IMR-90 (cell line): ENCODE measurements around the gene TENT5C. TPM values are rescaled to one million over a fixed set of nuclear protein-coding genes. Genes with fewer than 3 reads are reported as not detected.

Experiments used
- ATAC-seq: fragments of 200-7000 bp; cut with Tn5 transposase; 2 replicates; pipeline ENCODE4 v1.9.1; 2020; ENCODE audit warnings: low read depth, mild to moderate bottlenecking, moderate library complexity
- BruUV-seq: library from RNA; stranded (reverse); fragments of 400-500 nt; replicated peaks from 2 replicates; lab custom pipeline; 2021; lab: Mats Ljungman, UMichigan
- CTCF ChIA-PET: fragments of 300-600 bp; formaldehyde crosslinking; extraction: SDS; loops from one replicate; lab custom pipeline; 2021; ENCODE audit warnings: antibody characterized with exemption; lab: Yijun Ruan, JAX
- POLR2A ChIA-PET: fragments of 300-600 bp; sonication (Branson Sonifier 250); formaldehyde crosslinking; loops from one replicate; lab custom pipeline; 2022; ENCODE audit warnings: antibody characterized with exemption; ENCODE audit not compliant: unreplicated experiment; lab: Charles Lee
- DNase-seq: peaks from one replicate; pipeline ENCODE4 v3.0.0; 2013
- H2AFZ ChIP-seq: replicated peaks from 2 replicates; pipeline ENCODE3; 2013; ENCODE audit warnings: low read length, mild to moderate bottlenecking; ENCODE audit not compliant: poor library complexity
- H2AK5ac ChIP-seq: 2 replicates; pipeline ENCODE4 v1.6.1; 2013; ENCODE audit warnings: low read depth, low read length, inconsistent platforms
- H2AK9ac ChIP-seq: replicated peaks from 2 replicates; pipeline ENCODE3; 2013; ENCODE audit warnings: mild to moderate bottlenecking, low read depth, low read length, moderate library complexity; ENCODE audit not compliant: poor library complexity
- H2BK120ac ChIP-seq: 2 replicates; pipeline ENCODE4 v1.6.1; 2013; ENCODE audit warnings: low read depth, low read length, inconsistent platforms
- H2BK15ac ChIP-seq: 3 replicates; pipeline ENCODE4 v1.6.1; 2013; ENCODE audit warnings: low read depth, low read length, inconsistent platforms
- H2BK20ac ChIP-seq: 2 replicates; pipeline ENCODE4 v1.6.1; 2013; ENCODE audit warnings: low read depth, mild to moderate bottlenecking, inconsistent platforms, low read length, moderate library complexity
- H2BK5ac ChIP-seq: 2 replicates; pipeline ENCODE4 v1.6.1; 2013; ENCODE audit warnings: mild to moderate bottlenecking, low read depth, low read length, inconsistent platforms; ENCODE audit not compliant: poor library complexity, severe bottlenecking
- H3K14ac ChIP-seq: replicated peaks from 2 replicates; pipeline ENCODE4 v1.6.1; 2013; ENCODE audit warnings: low read depth, low read length, inconsistent platforms
- H3K18ac ChIP-seq: 2 replicates; pipeline ENCODE4 v1.6.1; 2013; ENCODE audit warnings: low read depth, low read length, control low read depth
- H3K23ac ChIP-seq: 2 replicates; pipeline ENCODE4 v1.6.1; 2013; ENCODE audit warnings: low read depth, low read length, inconsistent platforms
- H3K27ac ChIP-seq: 2 replicates; pipeline ENCODE4 v1.5.1; 2013; ENCODE audit warnings: mild to moderate bottlenecking, control low read depth, low read length; ENCODE audit not compliant: insufficient read depth
- H3K27me3 ChIP-seq: 2 replicates; pipeline ENCODE4 v1.6.1; 2013; ENCODE audit warnings: low read length; ENCODE audit not compliant: control insufficient read depth, insufficient read depth
- H3K36me3 ChIP-seq: 2 replicates; pipeline ENCODE4 v1.6.1; 2013; ENCODE audit warnings: low read length, mixed read lengths; ENCODE audit not compliant: control insufficient read depth, insufficient read depth
- H3K4ac ChIP-seq: 2 replicates; pipeline ENCODE4 v1.6.1; 2013; ENCODE audit warnings: low read depth, low read length, inconsistent platforms
- H3K4me1 ChIP-seq: 2 replicates; pipeline ENCODE4 v1.6.1; 2013; ENCODE audit warnings: low read length, mixed read lengths; ENCODE audit not compliant: control insufficient read depth, insufficient read depth
- H3K4me2 ChIP-seq: 2 replicates; pipeline ENCODE4 v1.6.1; 2013; ENCODE audit warnings: low read depth, mild to moderate bottlenecking, control low read depth, low read length, moderate library complexity
- H3K4me3 ChIP-seq: 2 replicates; pipeline ENCODE4 v1.5.1; 2013; ENCODE audit warnings: low read depth, mild to moderate bottlenecking, control low read depth, low read length, moderate library complexity; ENCODE audit not compliant: insufficient read depth
- H3K56ac ChIP-seq: 2 replicates; pipeline ENCODE4 v1.6.1; 2013; ENCODE audit warnings: low read length, inconsistent platforms; ENCODE audit not compliant: insufficient read depth; ENCODE audit errors: extremely low read depth
- H3K79me1 ChIP-seq, 2 experiments: 2 replicates each; pipeline ENCODE4 v1.6.1; 2013; ENCODE audit warnings: low read length in 2 of 2, inconsistent platforms in 1 of 2, low read depth in 1 of 2
- H3K9ac ChIP-seq: 2 replicates; pipeline ENCODE4 v1.6.1; 2013; ENCODE audit warnings: low read depth, low read length, control low read depth
- H3K9me1 ChIP-seq: 2 replicates; pipeline ENCODE4 v1.6.1; 2013; ENCODE audit warnings: low read length, inconsistent platforms; ENCODE audit not compliant: insufficient read depth
- H3K9me3 ChIP-seq: 2 replicates; pipeline ENCODE4 v1.6.1; 2013; ENCODE audit warnings: low read length; ENCODE audit not compliant: control insufficient read depth, insufficient read depth
- H4K20me1 ChIP-seq: 2 replicates; pipeline ENCODE4 v1.6.1; 2013; ENCODE audit warnings: low read length, inconsistent platforms; ENCODE audit not compliant: insufficient read depth
- H4K5ac ChIP-seq: 2 replicates; pipeline ENCODE4 v1.6.1; 2013; ENCODE audit warnings: mild to moderate bottlenecking, low read depth, low read length, control low read depth
- H4K8ac ChIP-seq, 2 experiments: 2 replicates each; pipeline ENCODE4 v1.6.1; 2013; ENCODE audit warnings: low read depth in 2 of 2, low read length in 2 of 2, control low read depth in 1 of 2, inconsistent platforms in 1 of 2
- H4K91ac ChIP-seq: 2 replicates; pipeline ENCODE4 v1.6.1; 2013; ENCODE audit warnings: low read depth, low read length, inconsistent platforms; ENCODE audit not compliant: insufficient read depth
- BHLHE40 ChIP-seq: fragments of 150-350 bp; IDR thresholded peaks from 2 replicates; pipeline ENCODE4 v1.6.1; 2016; ENCODE audit warnings: mild to moderate bottlenecking, low read depth, low read length
- CEBPB ChIP-seq: IDR thresholded peaks from 2 replicates; pipeline ENCODE4 v1.6.1; 2012; ENCODE audit warnings: low read depth, low read length, improper control_type of control experiment
- CHD1 ChIP-seq: IDR thresholded peaks from 2 replicates; pipeline ENCODE4 v1.6.1; 2012; ENCODE audit warnings: low read depth, low read length, improper control_type of control experiment
- FOS ChIP-seq: fragments of 150-350 bp; IDR thresholded peaks from 2 replicates; pipeline ENCODE4 v1.6.1; 2016; ENCODE audit warnings: low read depth, low read length
- MAFK ChIP-seq: IDR thresholded peaks from 2 replicates; pipeline ENCODE4 v1.6.1; 2012; ENCODE audit warnings: low read depth, low read length, improper control_type of control experiment
- MAZ ChIP-seq: IDR thresholded peaks from 2 replicates; pipeline ENCODE4 v1.6.1; 2012; ENCODE audit warnings: low read depth, mild to moderate bottlenecking, low read length, improper control_type of control experiment, moderate library complexity, borderline replicate concordance
- MXI1 ChIP-seq: IDR thresholded peaks from 2 replicates; pipeline ENCODE4 v1.6.1; 2012; ENCODE audit warnings: low read depth, mild to moderate bottlenecking, low read length, moderate library complexity, borderline replicate concordance
- NFE2L2 ChIP-seq: fragments of 150-350 bp; IDR thresholded peaks from 2 replicates; pipeline ENCODE4 v1.6.1; 2016; ENCODE audit warnings: low read depth, mild to moderate bottlenecking, low read length
- POLR2A ChIP-seq: IDR thresholded peaks from 2 replicates; pipeline ENCODE4 v1.6.1; 2012; ENCODE audit warnings: mild to moderate bottlenecking, low read depth, low read length
- RAD21 ChIP-seq: IDR thresholded peaks from 2 replicates; pipeline ENCODE4 v1.6.1; 2012; ENCODE audit warnings: low read length, improper control_type of control experiment
- RCOR1 ChIP-seq: IDR thresholded peaks from 2 replicates; pipeline ENCODE4 v1.6.1; 2012; ENCODE audit warnings: mild to moderate bottlenecking, low read length, improper control_type of control experiment; ENCODE audit not compliant: insufficient replicate concordance
- RFX5 ChIP-seq: IDR thresholded peaks from 2 replicates; pipeline ENCODE4 v1.8.0; 2012; ENCODE audit warnings: low read depth, mild to moderate bottlenecking, low read length, moderate library complexity
- SMC3 ChIP-seq: fragments of 150-350 bp; IDR thresholded peaks from 2 replicates; pipeline ENCODE4 v1.6.1; 2016; ENCODE audit warnings: low read depth, mild to moderate bottlenecking, antibody characterized with exemption, low read length, moderate library complexity
- WGBS, 2 experiments: methylation state at CpG; one replicate each; pipeline versions ENCODE4 v1.1.5 to v1.1.7; 2013; ENCODE audit warnings: missing lambda C conversion rate in 2 of 2; ENCODE audit not compliant: insufficient read length in 1 of 2; ENCODE audit errors: extremely low coverage in 2 of 2; 5-methylcytosine and 5-hydroxymethylcytosine counted together
- dilution Hi-C: fragments of 300-500 bp; cut with HindIII; formaldehyde crosslinking; loops from one replicate; pipeline ENCODE4 v1.14.3; 2018; ENCODE audit warnings: low sequenced_read_pairs; ENCODE audit not compliant: unreplicated experiment
- in situ Hi-C: fragments of 300-500 bp; cut with MboI; formaldehyde crosslinking; loops from 3 replicates; pipeline ENCODE4 v1.14.3; 2019; ENCODE audit warnings: low sequenced_read_pairs, inconsistent platforms, mixed read lengths
- intact Hi-C: fragments of 100-400 bp; cut with micrococcal nuclease; formaldehyde crosslinking; loops from 2 replicates; pipeline ENCODE4 v1.10.0; 2022
- polyA plus RNA-seq, 3 experiments: library from polyadenylated mRNA; depleted of rRNA; stranded (reverse); fragments of >200 nt; gene quantifications; 2 replicates each; pipeline ENCODE4 v1.2.3, GENCODE V29; 2012; ENCODE audit warnings: low replicate concordance in 1 of 3
- total RNA-seq: library from RNA; depleted of rRNA; stranded (reverse); fragments of >200 nt; gene quantifications from 2 replicates; pipeline ENCODE4 v1.2.3, GENCODE V29; 2012
- TF ChIP-seq, protein P1 (sequence below): conservative IDR thresholded peaks from 2 replicates; pipeline ENCODE4 v1.5.1; 2012; ENCODE audit warnings: mild to moderate bottlenecking, low read depth, low read length, improper control_type of control experiment
- TF ChIP-seq, protein P2 (sequence below): fragments of 150-350 bp; IDR thresholded peaks from 2 replicates; pipeline ENCODE4 v1.6.1; 2016; ENCODE audit warnings: low read depth, mild to moderate bottlenecking, low read length, moderate library complexity, borderline replicate concordance
- TF ChIP-seq, protein P3 (sequence below): fragments of 150-350 bp; IDR thresholded peaks from 2 replicates; pipeline ENCODE4 v1.6.1; 2017; ENCODE audit warnings: mild to moderate bottlenecking, antibody characterized with exemption, low read length, low read depth

TENT5C gene
- total and polyA plus RNA-seq, 2 of the 4 experiments (the other 2 are of a cell fraction): 1.5 to 4.1 TPM

DNA sequence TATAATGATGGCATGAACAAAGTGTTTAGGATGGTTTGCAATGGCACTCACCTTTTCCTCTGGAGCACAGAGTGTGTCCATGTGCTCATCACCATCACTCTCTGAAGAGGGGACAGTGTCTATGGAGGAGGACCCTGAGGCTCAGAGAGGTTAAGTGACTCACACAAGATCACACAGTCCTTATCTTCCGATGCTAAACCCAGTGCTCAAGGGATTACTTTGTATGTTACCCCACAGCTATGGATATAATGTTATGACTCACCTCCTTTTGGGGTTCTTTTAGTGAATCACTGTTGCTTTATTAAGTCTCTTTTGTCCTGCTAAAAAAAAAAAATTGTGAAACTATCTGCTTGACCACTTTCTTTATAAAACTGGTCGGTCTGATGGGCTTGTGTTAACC, 67.6 kb downstream of the TENT5C start:
- Histone ChIP-seq H3K27ac (no peak overlapping the region), H3K27me3 (no peaks in the 10 kb centered on the region), H2AK5ac (peak overlapping the region; percentile 40; the same call in 1 of the 2 replicates), H2BK20ac (peak overlapping the region; percentile 31; the same call in 1 of the 2 replicates), H3K4me2 (no peak overlapping the region), H4K20me1 (no peaks in the 10 kb centered on the region; the same call in 1 of the 2 replicates), H3K9ac (no peak overlapping the region), H3K4me3 (no peak overlapping the region), H2BK15ac (no peak overlapping the region), H2BK5ac (no peak overlapping the region), H3K56ac (no peak overlapping the region), H2AK9ac (no peak overlapping the region), H3K9me1 (peaks cover 15% of the 10 kb centered on the region), H3K79me1 (no peaks in the 10 kb centered on the region), H2AFZ (peak overlapping the region; percentile 10), H3K14ac (0 out of 2 replicates have a peak overlapping the region, but pooled peaks have one; percentile 12), H3K4me1 (peaks cover 12% of the 10 kb centered on the region), H3K23ac (peak overlapping the region; percentile 26; the same call in 1 of the 2 replicates), H4K91ac (no peak overlapping the region), H3K18ac (no peak overlapping the region), H3K9me3 (no peaks in the 10 kb centered on the region), H3K36me3 (no peaks in the 10 kb centered on the region), H4K8ac (peak overlapping the region; percentile 4 to 20; a peak in 1 of 4 replicates), H4K5ac (no peak overlapping the region), H2BK120ac (peak overlapping the region; percentile 54; the same call in 1 of the 2 replicates), H3K4ac (no peak overlapping the region)
- peak; percentile 85 for ATAC-seq
- no TSS peak for BruUV-seq
- no CpG with 5 or more reads among the region's 2 CpGs for WGBS, 2 experiments
- CTCF ChIA-PET: interaction anchor here (0.6 to 1.5 kb wide), 2 partner anchors 10 to 14 kb away, joined by 3 read pairs; no protein-coding TSS in a partner anchor
- POLR2A ChIA-PET: no interaction called here
- dilution Hi-C loops (no loop called here), intact Hi-C loops (loop anchor here (5.0 kb wide), 1 partner anchor 1296 kb away; no protein-coding TSS in a partner anchor), in situ Hi-C loops (no loop called here)
- TF ChIP-seq RAD21 (no peak), CHD1 (no peak), RCOR1 (peak; percentile 59), MXI1 (no peak), FOS (peak; percentile 96), NFE2L2 (no peak), BHLHE40 (peak; percentile 69), SMC3 (no peak), RFX5 (no peak), POLR2A (no peak), MAZ (no peak), CEBPB (peak; percentile 78; the same call in 1 of the 2 replicates), MAFK (no peak)
- TF ChIP-seq, protein P1, sequence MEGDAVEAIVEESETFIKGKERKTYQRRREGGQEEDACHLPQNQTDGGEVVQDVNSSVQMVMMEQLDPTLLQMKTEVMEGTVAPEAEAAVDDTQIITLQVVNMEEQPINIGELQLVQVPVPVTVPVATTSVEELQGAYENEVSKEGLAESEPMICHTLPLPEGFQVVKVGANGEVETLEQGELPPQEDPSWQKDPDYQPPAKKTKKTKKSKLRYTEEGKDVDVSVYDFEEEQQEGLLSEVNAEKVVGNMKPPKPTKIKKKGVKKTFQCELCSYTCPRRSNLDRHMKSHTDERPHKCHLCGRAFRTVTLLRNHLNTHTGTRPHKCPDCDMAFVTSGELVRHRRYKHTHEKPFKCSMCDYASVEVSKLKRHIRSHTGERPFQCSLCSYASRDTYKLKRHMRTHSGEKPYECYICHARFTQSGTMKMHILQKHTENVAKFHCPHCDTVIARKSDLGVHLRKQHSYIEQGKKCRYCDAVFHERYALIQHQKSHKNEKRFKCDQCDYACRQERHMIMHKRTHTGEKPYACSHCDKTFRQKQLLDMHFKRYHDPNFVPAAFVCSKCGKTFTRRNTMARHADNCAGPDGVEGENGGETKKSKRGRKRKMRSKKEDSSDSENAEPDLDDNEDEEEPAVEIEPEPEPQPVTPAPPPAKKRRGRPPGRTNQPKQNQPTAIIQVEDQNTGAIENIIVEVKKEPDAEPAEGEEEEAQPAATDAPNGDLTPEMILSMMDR: no peak
- TF ChIP-seq, protein P2, sequence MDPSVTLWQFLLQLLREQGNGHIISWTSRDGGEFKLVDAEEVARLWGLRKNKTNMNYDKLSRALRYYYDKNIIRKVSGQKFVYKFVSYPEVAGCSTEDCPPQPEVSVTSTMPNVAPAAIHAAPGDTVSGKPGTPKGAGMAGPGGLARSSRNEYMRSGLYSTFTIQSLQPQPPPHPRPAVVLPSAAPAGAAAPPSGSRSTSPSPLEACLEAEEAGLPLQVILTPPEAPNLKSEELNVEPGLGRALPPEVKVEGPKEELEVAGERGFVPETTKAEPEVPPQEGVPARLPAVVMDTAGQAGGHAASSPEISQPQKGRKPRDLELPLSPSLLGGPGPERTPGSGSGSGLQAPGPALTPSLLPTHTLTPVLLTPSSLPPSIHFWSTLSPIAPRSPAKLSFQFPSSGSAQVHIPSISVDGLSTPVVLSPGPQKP: no peak
- TF ChIP-seq, protein P3, sequence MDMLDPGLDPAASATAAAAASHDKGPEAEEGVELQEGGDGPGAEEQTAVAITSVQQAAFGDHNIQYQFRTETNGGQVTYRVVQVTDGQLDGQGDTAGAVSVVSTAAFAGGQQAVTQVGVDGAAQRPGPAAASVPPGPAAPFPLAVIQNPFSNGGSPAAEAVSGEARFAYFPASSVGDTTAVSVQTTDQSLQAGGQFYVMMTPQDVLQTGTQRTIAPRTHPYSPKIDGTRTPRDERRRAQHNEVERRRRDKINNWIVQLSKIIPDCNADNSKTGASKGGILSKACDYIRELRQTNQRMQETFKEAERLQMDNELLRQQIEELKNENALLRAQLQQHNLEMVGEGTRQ: no peak
- peak; percentile 90 for DNase-seq
